ENCODE results near the gene ANK2.

ANK2 gene

GRCh38 chr4:113049421-113050370 lies at the start of gene ANK2:
Gene ANK2 (plus strand): TSS chr4:113049653. CDS start chr4:113049729, 76 bp downstream.
- peak; percentile 95 for DNase-seq

GRCh38 chr4:113003841-113004240 lies 45.6 kb upstream of the ANK2 start:
- no peak for DNase-seq

GRCh38 chr4:113004655-113005054 lies 44.8 kb upstream of the ANK2 start:
- DNase-seq: peak; percentile 18

- DNase-seq: no peak
Measured at GRCh38 chr4:113006632-113007031, 42.8 kb upstream of the ANK2 start.

- DNase-seq: peak; percentile 70
Measured at GRCh38 chr4:113007151-113007550, 42.3 kb upstream of the ANK2 start.

- DNase-seq: no peak
Measured at GRCh38 chr4:113008135-113008534, 41.3 kb upstream of the ANK2 start.

- peak; percentile 61 for DNase-seq
Measured at GRCh38 chr4:113008716-113009115, 40.7 kb upstream of the ANK2 start.

GRCh38 chr4:113009461-113009860 lies 40.0 kb upstream of the ANK2 start:
- no peak for DNase-seq

- DNase-seq: no peak
Measured at GRCh38 chr4:113012122-113012725, 37.2 kb upstream of the ANK2 start.

- peak; percentile 28 for DNase-seq
Measured at GRCh38 chr4:113012786-113013185, 36.7 kb upstream of the ANK2 start.

- no peak for DNase-seq
Measured at GRCh38 chr4:113013751-113014150, 35.7 kb upstream of the ANK2 start.

- no peak for DNase-seq
Measured at GRCh38 chr4:113016377-113016776, 33.1 kb upstream of the ANK2 start.

- DNase-seq: peak; percentile 52
Measured at GRCh38 chr4:113020966-113021365, 28.5 kb upstream of the ANK2 start.

- no peak for DNase-seq
Measured at GRCh38 chr4:113024388-113024787, 25.1 kb upstream of the ANK2 start.

GRCh38 chr4:113025416-113025815 lies 24.0 kb upstream of the ANK2 start:
- no peak for DNase-seq

GRCh38 chr4:113026556-113026955 lies 22.9 kb upstream of the ANK2 start:
- DNase-seq: no peak

- DNase-seq: no peak
Measured at GRCh38 chr4:113028074-113028473, 21.4 kb upstream of the ANK2 start.

- DNase-seq: no peak
Measured at GRCh38 chr4:113031212-113031611, 18.2 kb upstream of the ANK2 start.

- no peak for DNase-seq
Measured at GRCh38 chr4:113040793-113041192, 8.7 kb upstream of the ANK2 start.

- DNase-seq: no peak
Measured at GRCh38 chr4:113042502-113042901, 7.0 kb upstream of the ANK2 start.

GRCh38 chr4:113043591-113043990 lies 5.9 kb upstream of the ANK2 start:
- DNase-seq: no peak

- DNase-seq: no peak
Measured at GRCh38 chr4:113050371-113050755, 910 bp downstream of the ANK2 start.

- DNase-seq: no peak
Measured at GRCh38 chr4:113050837-113051236, 1.4 kb downstream of the ANK2 start.

GRCh38 chr4:113051361-113051760 lies 1.9 kb downstream of the ANK2 start:
- DNase-seq: no peak

Data from eye (tissue), 1 donor.